GM20431 (cell line): ENCODE results near the gene DIPK1C.
"Not testable (repeated sequence)": the region's sequence is repeated elsewhere in the genome, so short reads cannot be mapped to it uniquely, and the experiment has no call there.

ENCODE experiments used
- in situ Hi-C: fragments of 300-500 bp; cut with MseI, MboI; formaldehyde crosslinking; loops from one replicate; pipeline ENCODE4 v1.15.0; 2020; ENCODE audit warnings: low sequenced_read_pairs; ENCODE audit not compliant: unreplicated experiment

Gene DIPK1C

GRCh38 chr18:74457043-74457724 is at the start of gene DIPK1C:
TSS of gene DIPK1C (minus strand) at chr18:74457308. CDS start at chr18:74457259, 49 bp downstream.
- in situ Hi-C loops: no loop called here

GRCh38 chr18:74506448-74507084 is 49.5 kb upstream of the DIPK1C start:
- in situ Hi-C loops: no loop called here

- in situ Hi-C loops: no loop called here
These were observed 48.7 kb upstream of the DIPK1C start for GRCh38 chr18:74505776-74506175.

GRCh38 chr18:74503137-74503536 is 46.0 kb upstream of the DIPK1C start:
- in situ Hi-C loops: no loop called here

GRCh38 chr18:74501386-74501785 is 44.3 kb upstream of the DIPK1C start:
- in situ Hi-C loops: no loop called here

- in situ Hi-C loops: not testable (repeated sequence)
These were observed 43.7 kb upstream of the DIPK1C start for GRCh38 chr18:74500774-74501173.

GRCh38 chr18:74500372-74500771 is 43.3 kb upstream of the DIPK1C start:
- in situ Hi-C loops: no loop called here

GRCh38 chr18:74499633-74500032 is 42.5 kb upstream of the DIPK1C start:
- in situ Hi-C loops: no loop called here

- in situ Hi-C loops: no loop called here
These were observed 41.9 kb upstream of the DIPK1C start for GRCh38 chr18:74498712-74499627.

- in situ Hi-C loops: no loop called here
These were observed 40.7 kb upstream of the DIPK1C start for GRCh38 chr18:74497778-74498177.

- in situ Hi-C loops: no loop called here
These were observed 40.2 kb upstream of the DIPK1C start for GRCh38 chr18:74497324-74497676.

GRCh38 chr18:74496508-74497323 is 39.6 kb upstream of the DIPK1C start:
- in situ Hi-C loops: no loop called here

- in situ Hi-C loops: no loop called here
These were observed 38.7 kb upstream of the DIPK1C start, which contains the start of gene CNDP2 for GRCh38 chr18:74495581-74496507. TSS of gene CNDP2 (plus strand) at chr18:74496363. CDS start at chr18:74499974, 3,611 bp downstream.

GRCh38 chr18:74494514-74494913 is 37.4 kb upstream of the DIPK1C start:
- in situ Hi-C loops: no loop called here

- in situ Hi-C loops: no loop called here
These were observed 36.6 kb upstream of the DIPK1C start for GRCh38 chr18:74493689-74494088.

GRCh38 chr18:74492259-74492658 is 35.2 kb upstream of the DIPK1C start:
- in situ Hi-C loops: no loop called here

GRCh38 chr18:74489676-74490075 is 32.6 kb upstream of the DIPK1C start:
- in situ Hi-C loops: no loop called here

- in situ Hi-C loops: no loop called here
These were observed 31.8 kb upstream of the DIPK1C start for GRCh38 chr18:74488864-74489263.

- in situ Hi-C loops: no loop called here
These were observed 31.2 kb upstream of the DIPK1C start for GRCh38 chr18:74488354-74488753.
